DMS 273 treated with DMSO at 0.1 percent for 48 hours (cell line): ENCODE measurements around the gene RPH3AL.
A peak's percentile ranks its signal among the peaks of the same experiment; 100 is the strongest.
"Not testable (repeated sequence)": the region's sequence is repeated elsewhere in the genome, so short reads cannot be mapped to it uniquely, and the experiment has no call there.

Experiments used
- DNase-seq: peaks from one replicate; lab custom pipeline; 2025; lab: John Stamatoyannopoulos, UW

RPH3AL gene

DNA sequence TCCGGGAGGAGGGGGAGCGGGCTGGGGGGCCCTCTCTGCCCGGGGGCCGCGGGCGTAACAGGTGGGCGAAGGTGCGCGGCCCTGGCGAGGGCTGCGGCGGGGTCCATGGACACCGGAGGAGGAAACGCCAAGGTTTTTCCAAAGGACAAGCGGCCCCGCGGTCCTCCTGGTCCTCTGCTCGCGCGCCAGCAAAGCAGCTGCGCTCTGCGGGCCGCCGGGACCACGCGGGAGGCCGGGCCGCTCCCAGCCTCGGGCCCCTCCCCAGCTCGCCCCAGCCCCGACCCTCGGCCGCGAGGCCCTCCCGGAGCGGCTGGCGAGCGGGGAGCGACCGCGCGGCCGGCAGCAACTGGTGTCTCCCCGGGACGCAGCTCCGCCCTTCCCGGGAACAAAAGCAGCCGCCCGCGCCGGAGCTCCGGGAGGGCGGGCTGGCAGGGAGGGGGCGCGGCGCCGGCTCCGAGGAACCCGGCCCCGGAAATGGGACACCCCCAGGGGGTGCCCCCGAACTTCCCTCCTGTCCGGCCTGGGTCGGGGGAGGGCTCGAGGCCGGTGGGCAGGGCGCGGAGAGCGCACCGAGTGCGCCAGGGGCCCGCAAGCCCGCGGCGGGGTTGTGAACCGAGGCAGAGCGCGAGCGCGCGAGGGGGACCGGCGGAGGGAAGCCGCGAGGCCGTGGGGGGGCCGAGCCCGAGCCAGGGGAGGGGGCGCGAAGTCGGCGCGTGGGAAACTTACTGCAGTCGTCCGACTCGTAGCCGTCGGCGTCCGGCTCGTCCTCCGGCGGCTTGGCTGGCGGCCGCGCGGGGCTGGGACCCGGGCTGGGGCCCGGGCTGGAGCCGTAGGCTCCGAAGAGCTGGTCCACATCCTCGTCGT is 172.0 kb downstream of the RPH3AL start:
- DNase-seq: no peak

DNA sequence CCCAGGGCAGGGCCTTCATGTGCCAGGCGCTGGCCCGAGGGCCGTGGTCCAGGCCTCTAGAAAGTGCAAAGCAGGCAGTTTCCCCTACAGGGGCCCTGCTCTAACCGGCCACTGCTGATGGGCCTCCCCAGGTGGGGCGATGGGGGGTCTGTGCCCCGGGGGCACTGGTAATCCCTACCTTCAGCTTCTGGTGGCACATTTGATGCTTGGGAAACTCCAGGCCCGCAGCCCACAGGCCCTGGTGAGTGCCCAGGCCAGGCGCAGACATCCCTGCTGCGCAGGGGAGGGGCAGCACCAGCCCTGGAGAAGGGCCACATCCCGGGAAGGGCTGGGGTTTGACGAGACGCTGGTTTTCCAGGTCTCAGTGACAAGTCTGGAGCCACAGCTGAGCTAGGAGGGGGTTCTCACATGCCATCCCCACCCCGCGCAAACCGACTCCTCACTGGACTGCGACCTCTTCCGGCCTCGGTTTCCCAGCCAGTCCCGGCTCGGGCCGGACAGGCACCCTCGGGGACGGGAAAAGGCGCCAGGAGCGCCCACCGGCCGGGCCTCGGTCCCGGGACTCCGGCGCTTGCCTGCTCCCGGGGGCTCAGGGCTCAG is 172.7 kb downstream of the RPH3AL start:
- no peak for DNase-seq

DNA sequence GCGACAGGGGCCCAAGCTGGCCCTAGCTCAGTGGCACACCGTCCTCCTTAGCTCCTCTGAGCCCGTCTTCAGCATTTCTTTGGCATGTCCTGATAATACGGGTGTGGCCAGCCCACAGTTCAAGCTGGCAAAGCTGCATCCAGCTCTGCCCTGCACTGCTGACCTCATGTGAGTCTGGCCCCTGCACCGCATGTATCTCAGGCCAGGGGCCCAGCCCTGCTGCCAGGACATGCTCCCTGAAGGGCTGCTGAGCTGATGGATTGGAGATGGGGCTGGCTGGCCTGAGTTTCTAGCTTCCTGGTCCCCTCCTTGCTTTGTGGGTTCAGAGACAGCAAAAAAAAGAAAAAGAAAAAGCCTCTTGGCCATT is 173.6 kb downstream of the RPH3AL start:
- no peak for DNase-seq

- DNase-seq: no peak
Observed at GRCh38 chr17:178292-179065, 174.1 kb downstream of the RPH3AL start.

- no peak for DNase-seq
Observed at GRCh38 chr17:177762-178161, 174.8 kb downstream of the RPH3AL start.

GRCh38 chr17:177155-177554 is 175.5 kb downstream of the RPH3AL start:
- no peak for DNase-seq

DNA sequence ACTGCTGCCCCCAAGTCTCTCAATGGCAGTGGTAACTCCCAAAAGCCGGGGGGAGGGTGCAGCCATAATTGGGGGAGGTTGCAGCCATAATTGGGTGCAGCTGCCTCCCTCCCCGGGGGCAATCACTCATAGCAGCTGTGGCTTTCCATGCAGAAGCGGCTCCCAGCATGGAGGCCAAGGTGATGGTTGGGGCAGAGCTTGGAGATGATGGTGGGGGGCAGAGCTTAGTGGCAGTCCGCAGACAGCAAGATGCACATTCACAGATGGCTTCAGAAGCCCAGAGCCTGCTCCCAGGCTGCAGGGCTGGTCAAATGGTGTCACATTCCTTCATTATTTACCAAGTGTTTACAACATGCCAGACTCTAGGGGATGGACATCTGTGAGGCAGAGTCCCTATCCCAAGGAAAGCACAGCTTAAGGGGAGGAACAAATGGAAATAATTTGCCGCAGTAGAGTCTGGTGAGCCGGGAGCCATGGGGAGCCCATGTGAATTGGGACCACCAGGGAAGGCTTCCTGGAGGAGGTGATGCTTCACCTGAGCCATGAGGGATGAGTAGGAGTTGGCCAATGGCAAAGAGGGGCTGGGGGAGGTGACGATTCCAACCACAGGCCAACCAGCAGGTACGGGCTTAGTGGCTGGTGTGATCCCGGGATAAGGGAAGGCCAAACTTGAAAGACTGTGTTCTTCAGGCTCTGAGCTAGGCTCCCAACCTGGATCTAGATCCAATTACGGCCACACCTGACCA is 179.3 kb downstream of the RPH3AL start:
- peak; percentile 14 for DNase-seq

GRCh38 chr17:172401-172800 is 180.2 kb downstream of the RPH3AL start:
- DNase-seq: no peak

- DNase-seq: no peak
Observed at GRCh38 chr17:171871-172270, 180.7 kb downstream of the RPH3AL start.

GRCh38 chr17:170130-170670 is 182.4 kb downstream of the RPH3AL start:
- DNase-seq: no peak

DNA sequence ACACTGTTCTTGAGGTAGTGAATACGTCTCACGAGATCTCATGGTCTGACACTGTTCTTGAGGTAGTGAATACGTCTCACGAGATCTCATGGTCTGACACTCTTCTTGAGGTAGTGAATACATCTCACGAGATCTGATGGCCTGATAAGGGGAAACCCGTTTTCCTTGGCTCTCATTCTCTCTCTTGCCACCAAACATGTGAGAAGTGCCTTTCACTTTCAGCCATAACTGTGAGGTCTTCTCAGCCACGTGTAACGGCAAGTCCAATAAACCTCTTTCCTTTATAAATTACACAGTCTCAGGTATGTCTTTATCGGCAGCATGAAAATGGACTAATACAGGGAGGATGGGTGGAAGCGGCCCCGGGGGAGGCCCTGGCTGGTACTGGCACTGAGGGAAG is 184.0 kb downstream of the RPH3AL start:
- DNase-seq: not testable (repeated sequence)

DNA sequence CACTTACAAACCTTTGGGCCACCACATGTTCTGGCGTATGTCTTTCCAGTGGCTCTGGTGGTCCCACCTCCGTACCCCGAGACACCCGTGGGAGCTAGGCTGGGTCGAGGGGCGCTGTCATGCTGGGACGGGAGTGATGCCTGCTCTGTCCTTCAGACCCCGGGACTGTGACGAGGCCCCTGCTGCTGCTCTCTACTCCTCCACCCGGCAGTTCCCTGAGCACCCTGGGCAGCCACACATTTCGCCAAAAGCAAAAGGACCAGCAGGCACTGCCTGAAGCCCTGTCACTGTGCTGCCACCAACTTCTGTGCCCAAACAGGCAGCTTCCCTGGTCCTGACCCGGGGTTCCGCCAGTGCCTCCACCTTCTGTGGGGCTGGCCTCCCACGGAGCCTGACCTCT is 186.7 kb downstream of the RPH3AL start:
- DNase-seq: no peak

DNA sequence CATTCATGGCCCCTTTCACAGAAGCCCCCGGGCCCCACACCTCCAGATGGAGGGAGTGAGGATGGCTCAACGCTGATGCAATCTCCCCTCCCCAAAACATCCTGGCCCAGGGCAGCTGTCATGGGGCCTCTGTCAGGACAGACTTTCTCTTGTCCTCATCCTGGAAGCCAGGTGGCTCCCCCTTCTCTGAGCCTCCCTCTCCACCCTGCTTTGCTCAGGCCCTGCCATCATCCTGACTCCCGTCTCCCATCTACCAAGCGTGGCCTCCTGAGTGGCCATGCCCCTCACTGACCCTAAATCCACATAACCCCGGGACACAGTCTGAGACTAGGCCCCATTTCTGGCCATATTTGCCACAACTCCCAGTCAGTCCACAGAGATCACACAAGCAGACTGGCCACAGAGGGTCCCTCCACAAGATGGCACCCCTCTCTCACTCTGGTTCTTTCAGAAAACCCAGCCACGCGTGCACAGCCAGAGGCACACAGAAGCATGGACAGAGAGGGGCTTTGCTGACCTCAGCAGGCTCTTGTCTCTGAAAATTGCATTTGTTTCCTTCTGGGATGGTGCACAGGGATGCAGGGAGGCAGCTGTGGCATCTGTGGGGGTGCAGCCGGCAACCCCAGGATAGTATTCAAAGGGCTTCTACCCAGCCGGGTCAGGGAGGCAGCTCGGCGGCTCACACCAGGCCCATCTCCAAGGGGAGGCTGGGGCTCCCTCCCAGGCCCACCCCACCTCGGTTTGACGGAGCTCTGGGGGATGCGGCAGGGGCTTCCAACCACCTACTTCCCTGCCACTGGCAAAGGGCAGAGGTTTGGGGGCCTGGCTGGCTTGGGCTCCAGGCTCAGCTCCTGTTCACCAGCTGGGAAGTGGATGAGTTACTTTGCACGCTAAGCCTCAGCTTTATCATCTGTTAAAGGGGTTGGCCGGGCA is 188.0 kb downstream of the RPH3AL start:
- DNase-seq: peak; percentile 3

GRCh38 chr17:163514-164098 is 189.0 kb downstream of the RPH3AL start:
- no peak for DNase-seq

DNA sequence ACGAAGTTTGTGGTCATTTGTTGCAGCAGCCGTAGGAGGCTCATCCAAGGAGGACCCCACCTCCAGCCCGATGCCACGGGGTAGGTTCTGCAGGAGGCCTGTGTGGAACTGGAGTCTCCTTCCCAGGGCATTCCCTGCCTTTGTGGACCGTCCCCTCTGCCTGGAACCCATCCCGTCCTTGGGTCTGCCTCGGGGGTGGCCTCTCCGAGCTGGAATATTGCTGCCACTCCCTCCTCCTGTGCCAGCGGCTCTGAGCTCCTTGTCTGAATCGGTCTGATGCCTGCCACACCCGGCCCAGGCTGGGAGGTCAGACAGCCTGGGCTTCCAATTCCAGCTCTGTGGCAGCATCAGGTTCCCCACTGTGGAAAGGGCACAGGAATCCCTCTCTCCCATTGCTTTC is 189.9 kb downstream of the RPH3AL start:
- no peak for DNase-seq
